NCI-H2196 (cell line): ENCODE data around the gene CXCR6.

Experiments used
- DNase-seq: peaks from one replicate; lab custom pipeline; 2025; ENCODE audit not compliant: unreplicated experiment; lab: John Stamatoyannopoulos, UW

The CXCR6 gene

GRCh38 chr3:45921158-45922038, 21.9 kb upstream of the CXCR6 start:
- no peak for DNase-seq

- no peak for DNase-seq
These were observed 21.3 kb upstream of the CXCR6 start for GRCh38 chr3:45922039-45922326.

- DNase-seq = no peak
These were observed 20.2 kb upstream of the CXCR6 start for GRCh38 chr3:45922950-45923590.

- no peak for DNase-seq
These were observed 19.5 kb upstream of the CXCR6 start for GRCh38 chr3:45923755-45924154.

GRCh38 chr3:45927881-45928280, 15.4 kb upstream of the CXCR6 start:
- no peak for DNase-seq

- peak; percentile 18 for DNase-seq
These were observed 14.1 kb upstream of the CXCR6 start for GRCh38 chr3:45929042-45929679.

GRCh38 chr3:45931496-45931895, 11.8 kb upstream of the CXCR6 start:
- DNase-seq = no peak

- no peak for DNase-seq
These were observed 11.2 kb upstream of the CXCR6 start for GRCh38 chr3:45932112-45932511.

GRCh38 chr3:45933591-45933990, 9.7 kb upstream of the CXCR6 start:
- no peak for DNase-seq

- no peak for DNase-seq
These were observed 7.0 kb upstream of the CXCR6 start for GRCh38 chr3:45936261-45936660.

- no peak for DNase-seq
These were observed 5.8 kb upstream of the CXCR6 start for GRCh38 chr3:45937206-45938042.

- no peak for DNase-seq
These were observed 5.2 kb upstream of the CXCR6 start for GRCh38 chr3:45938043-45938435.

- DNase-seq = peak; percentile 61
These were observed 4.4 kb upstream of the CXCR6 start for GRCh38 chr3:45938864-45939263.

GRCh38 chr3:45939341-45939771, 3.9 kb upstream of the CXCR6 start:
- DNase-seq = no peak

- no peak for DNase-seq
These were observed 3.1 kb upstream of the CXCR6 start for GRCh38 chr3:45940004-45940780.

- no peak for DNase-seq
These were observed 2.4 kb upstream of the CXCR6 start for GRCh38 chr3:45940781-45941365.

GRCh38 chr3:45942051-45942825, 1.0 kb upstream of the CXCR6 start:
- DNase-seq = no peak

- no peak for DNase-seq
These were observed 1.8 kb downstream of the CXCR6 start for GRCh38 chr3:45944830-45945620.

GRCh38 chr3:45946307-45946706, 3.0 kb downstream of the CXCR6 start:
- DNase-seq = no peak
